K562 (cell line): ENCODE measurements around the gene GPR139. TPM values are rescaled to one million over a fixed set of nuclear protein-coding genes. Genes with fewer than 3 reads are reported as not detected.

Source experiments
- ATAC-seq: fragments of 200-7000 bp; cut with Tn5 transposase; 3 replicates; pipeline ENCODE4 v1.9.1; 2020; ENCODE audit warnings: moderate library complexity
- BruUV-seq: library from RNA; stranded (reverse); fragments of 400-500 nt; replicated peaks from 2 replicates; lab custom pipeline; 2021; lab: Mats Ljungman, UMichigan
- CTCF ChIA-PET: fragments of 300-600 bp; formaldehyde crosslinking; extraction: SDS; loops from one replicate; lab custom pipeline; 2021; ENCODE audit warnings: low intra/inter-chr PET ratio; lab: Yijun Ruan, JAX
- POLR2A ChIA-PET: fragments of 300-600, 350-650 bp; sonication (Branson Sonifier 250); formaldehyde crosslinking; extraction: SDS; loops from one replicate; lab custom pipeline; 2021; ENCODE audit warnings: antibody characterized with exemption, inconsistent platforms; lab: Yijun Ruan, JAX
- DNase-seq, 4 experiments: peaks; one replicate each; pipeline versions ENCODE4 v3.0.0 to v3.0.0-alpha.2; 2011 to 2018; ENCODE audit warnings: low spot score in 3 of 4, mixed read lengths in 3 of 4; ENCODE audit errors: extremely low read depth in 1 of 4
- FAIRE-seq: peaks from 2 replicates; lab custom pipeline; 2011; peaks lifted over from hg19 to GRCh38; lab: Jason Lieb, UNC
- H2AFZ ChIP-seq: 2 replicates; pipeline ENCODE4 v1.6.0; 2011; ENCODE audit warnings: low read depth, low read length, control low read depth, inconsistent platforms
- H3K27ac ChIP-seq: fragments of 200-600 bp; 3 replicates; pipeline ENCODE4 v1.8.0; 2011; ENCODE audit warnings: low read depth, mild to moderate bottlenecking, control low read depth, inconsistent platforms, low read length, moderate library complexity, mixed read lengths; ENCODE audit errors: extremely low read depth
- H3K27me3 ChIP-seq, 2 experiments: fragments of 300-600 bp in 1 of 2; 2 replicates in 1 of 2; 3 replicates in 1 of 2; pipeline versions ENCODE4 v1.6.0 to v1.8.0; 2011; ENCODE audit warnings: inconsistent platforms in 2 of 2, low read length in 2 of 2, mild to moderate bottlenecking in 1 of 2, mixed read lengths in 1 of 2, moderate library complexity in 1 of 2; ENCODE audit not compliant: control insufficient read depth in 2 of 2, insufficient read depth in 2 of 2
- H3K36me3 ChIP-seq: fragments of 300-600 bp; 3 replicates; pipeline ENCODE4 v1.8.0; 2011; ENCODE audit warnings: mild to moderate bottlenecking, low read length, inconsistent platforms; ENCODE audit not compliant: control insufficient read depth, insufficient read depth
- H3K4me1 ChIP-seq, 2 experiments: fragments of 200-600 bp in 1 of 2; replicated peaks in 1 of 2; 2 replicates in 1 of 2; 3 replicates in 1 of 2; pipeline versions ENCODE4 v1.5.1 to v1.8.0; 2011; ENCODE audit warnings: inconsistent platforms in 2 of 2, low read length in 2 of 2, mild to moderate bottlenecking in 1 of 2, mixed read lengths in 1 of 2, moderate library complexity in 1 of 2; ENCODE audit not compliant: control insufficient read depth in 2 of 2, insufficient read depth in 2 of 2
- H3K4me2 ChIP-seq: 2 replicates; pipeline ENCODE4 v1.6.1; 2011; ENCODE audit warnings: low read length, control low read depth, inconsistent platforms, mixed read lengths; ENCODE audit not compliant: insufficient read depth
- H3K4me3 ChIP-seq: fragments of 200-600 bp; sonication (generic), shearing (Covaris generic); 2 replicates; pipeline ENCODE4 v1.5.1; 2016; ENCODE audit warnings: control low read depth, inconsistent platforms
- H3K79me2 ChIP-seq: fragments of 200-600 bp; 3 replicates; pipeline ENCODE4 v1.8.0; 2011; ENCODE audit warnings: low read length, inconsistent platforms; ENCODE audit not compliant: control insufficient read depth, insufficient read depth
- H3K9ac ChIP-seq, 2 experiments: 2 replicates each; pipeline versions ENCODE4 v1.6.0 to v1.6.1; 2011; ENCODE audit warnings: low read depth in 2 of 2, low read length in 2 of 2, control low read depth in 1 of 2, inconsistent platforms in 1 of 2, mild to moderate bottlenecking in 1 of 2, mixed read lengths in 1 of 2; ENCODE audit not compliant: insufficient read depth in 1 of 2
- H3K9me1 ChIP-seq: one replicate; pipeline ENCODE4 v1.6.0; 2011; ENCODE audit warnings: inconsistent platforms, mild to moderate bottlenecking, low read length, moderate library complexity; ENCODE audit not compliant: control insufficient read depth, insufficient read depth
- H3K9me3 ChIP-seq: replicated peaks from 2 replicates; pipeline ENCODE4 v1.5.1; 2011; ENCODE audit warnings: low read depth, low read length, inconsistent platforms; ENCODE audit not compliant: control insufficient read depth, insufficient read depth
- H4K20me1 ChIP-seq: replicated peaks from 2 replicates; pipeline ENCODE4 v1.6.1; 2011; ENCODE audit warnings: low read length, inconsistent platforms, mixed read lengths; ENCODE audit not compliant: control insufficient read depth, insufficient read depth
- BRF2 ChIP-seq: IDR thresholded peaks from 3 replicates; pipeline ENCODE4 v1.6.1; 2011; ENCODE audit warnings: borderline replicate concordance, mild to moderate bottlenecking; ENCODE audit not compliant: insufficient read length, insufficient read depth
- ZFP91 ChIP-seq: sonication (generic); formaldehyde crosslinking; IDR thresholded peaks from 2 replicates; pipeline ENCODE4 v1.8.0; 2022; ENCODE audit warnings: mild to moderate bottlenecking, missing genetic modification reagents
- WGBS: fragments of 100-300 bp; shearing (Covaris generic); methylation state at CpG from one replicate; pipeline ENCODE4 v1.1.6; 2016; ENCODE audit warnings: low coverage, mixed read lengths; ENCODE audit not compliant: insufficient coverage; ENCODE audit errors: missing lambda C conversion rate; 5-methylcytosine and 5-hydroxymethylcytosine counted together
- in situ Hi-C: fragments of 300-500 bp; cut with MboI; formaldehyde crosslinking; loops from 4 replicates; pipeline ENCODE4 v1.15.0; 2018; ENCODE audit warnings: inconsistent platforms, mixed read lengths
- intact Hi-C: fragments of 100-400 bp; cut with micrococcal nuclease; formaldehyde crosslinking; loops from 2 replicates; pipeline ENCODE4 v1.14.2; 2022
- polyA plus RNA-seq, 8 experiments: library from polyadenylated mRNA; depleted of rRNA in 4 of 8; stranded (reverse) in 5 of 8; unstranded in 3 of 8; fragments of >200 nt; fragmentation: Nextera tagmentation in 2 of 8; fragmentation: Illumina TruSeq in 1 of 8; extraction: Ambion mirVana in 2 of 8; extraction: Trizol in 1 of 8; gene quantifications; 2 replicates each; pipeline versions ENCODE4 v1.2.1 to v1.2.3, GENCODE V29; 2011 to 2014; ENCODE audit warnings: inconsistent platforms in 1 of 8, missing spikeins in 1 of 8
- total RNA-seq, 7 experiments: library from RNA; depleted of rRNA in 6 of 7; stranded (reverse); fragments of >200 nt in 6 of 7; fragmentation: Illumina TruSeq in 2 of 7; extraction: Trizol in 2 of 7; gene quantifications; 2 replicates each; pipeline versions ENCODE4 v1.2.1 to v1.2.3, GENCODE V29; 2011 to 2021; ENCODE audit warnings: low replicate concordance in 1 of 7

GPR139 gene
- total and polyA plus RNA-seq, 9 of the 15 experiments (the other 6 are each of a cell fraction or from before 2014, with no cell fraction given): not detected

- in situ Hi-C loops (no loop called here), intact Hi-C loops (no loop called here)
- Histone ChIP-seq H4K20me1 (no peaks in the 10 kb centered on the region; the same call in 1 of the 2 replicates), H2AFZ (no peak overlapping the region), H3K4me1 (no peaks in the 10 kb centered on the region), H3K4me3 (no peak overlapping the region), H3K9me3 (no peaks in the 10 kb centered on the region), H3K9ac (no peak overlapping the region), H3K9me1 (no peaks in the 10 kb centered on the region), H3K27ac (no peak overlapping the region), H3K27me3 (peaks cover 0 to 5% of the 10 kb centered on the region in 2 experiments; a peak in 1 of 5 replicates), H3K4me2 (no peak overlapping the region), H3K79me2 (no peaks in the 10 kb centered on the region), H3K36me3 (no peaks in the 10 kb centered on the region)
- BruUV-seq: no TSS peak
- WGBS: 0% methylated on average over 3 of the region's 3 CpGs
- TF ChIP-seq ZFP91 (CRISPR knock-in tag) (no peak), BRF2 (no peak)
- ChIA-PET POLR2A (interaction anchor here (0.6 kb wide), 1 partner anchor 31 kb away, joined by 3 read pairs; no protein-coding TSS in a partner anchor), CTCF (no interaction called here)
- DNase-seq: no peak
- FAIRE-seq: no peak
- ATAC-seq: no peak
Measured at GRCh38 chr16:20045886-20046285, 27.8 kb downstream of the GPR139 start.
